ENCODE measurements around the gene ZNF570. TPM values are rescaled to one million over a fixed set of nuclear protein-coding genes. Genes with fewer than 3 reads are reported as not detected.

ZNF570 gene
- total RNA-seq, 1 experiment from 2014 or later, result not detected

GRCh38 chr19:37519890-37520289 is 50.7 kb downstream of the ZNF570 start:
- H3K9me3 ChIP-seq, result peaks cover 4% of the 10 kb centered on the region

DNA sequence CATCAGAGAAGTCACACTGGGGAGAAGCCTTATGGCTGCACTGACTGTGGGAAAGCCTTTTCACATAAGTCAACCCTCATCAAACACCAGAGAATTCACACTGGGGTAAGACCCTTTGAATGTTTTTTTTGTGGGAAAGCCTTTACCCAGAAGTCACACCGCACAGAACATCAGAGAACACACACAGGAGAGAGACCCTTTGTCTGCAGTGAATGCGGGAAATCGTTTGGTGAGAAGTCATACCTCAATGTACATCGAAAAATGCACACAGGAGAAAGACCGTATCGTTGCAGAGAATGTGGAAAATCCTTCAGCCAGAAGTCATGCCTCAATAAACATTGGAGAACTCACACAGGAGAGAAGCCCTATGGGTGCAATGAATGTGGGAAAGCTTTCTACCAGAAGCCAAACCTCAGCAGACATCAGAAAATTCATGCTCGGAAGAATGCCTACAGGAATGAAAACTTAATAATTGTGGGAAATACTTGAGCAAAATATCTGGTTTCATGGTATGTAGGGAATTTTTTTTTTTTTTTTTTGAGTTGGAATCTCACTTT is 68.3 kb downstream of the ZNF570 start:
- CTCF ChIA-PET, result no interaction called here
- H3K9me3 ChIP-seq, result peaks cover 44% of the 10 kb centered on the region
- H3K27me3 ChIP-seq (replicated peaks; ENCODE audit: control insufficient read depth, insufficient read depth, low read length), result no peaks in the 10 kb centered on the region
- Mint-ChIP-seq H3K36me3 (ENCODE audit: insufficient read depth, unreplicated experiment) (no peaks in the 10 kb centered on the region), H3K27me3 (ENCODE audit: insufficient read depth, unreplicated experiment) (no peaks in the 10 kb centered on the region), H3K4me1 (ENCODE audit: low read depth, unreplicated experiment) (no peaks in the 10 kb centered on the region), H3K4me3 (ENCODE audit: unreplicated experiment) (no peak overlapping the region), H3K27ac (ENCODE audit: unreplicated experiment) (no peak overlapping the region), H3K9me3 (ENCODE audit: unreplicated experiment) (peaks cover 46% of the 10 kb centered on the region)
- no peak for DNase-seq
- intact Hi-C loops (cut with micrococcal nuclease; ENCODE audit: unreplicated experiment), result no loop called here
- H3K4me3 ChIP-seq (ENCODE audit: low read depth, low read length), result no peak overlapping the region
- POLR2A ChIA-PET, result no interaction called here
- TF ChIP-seq, protein P1, sequence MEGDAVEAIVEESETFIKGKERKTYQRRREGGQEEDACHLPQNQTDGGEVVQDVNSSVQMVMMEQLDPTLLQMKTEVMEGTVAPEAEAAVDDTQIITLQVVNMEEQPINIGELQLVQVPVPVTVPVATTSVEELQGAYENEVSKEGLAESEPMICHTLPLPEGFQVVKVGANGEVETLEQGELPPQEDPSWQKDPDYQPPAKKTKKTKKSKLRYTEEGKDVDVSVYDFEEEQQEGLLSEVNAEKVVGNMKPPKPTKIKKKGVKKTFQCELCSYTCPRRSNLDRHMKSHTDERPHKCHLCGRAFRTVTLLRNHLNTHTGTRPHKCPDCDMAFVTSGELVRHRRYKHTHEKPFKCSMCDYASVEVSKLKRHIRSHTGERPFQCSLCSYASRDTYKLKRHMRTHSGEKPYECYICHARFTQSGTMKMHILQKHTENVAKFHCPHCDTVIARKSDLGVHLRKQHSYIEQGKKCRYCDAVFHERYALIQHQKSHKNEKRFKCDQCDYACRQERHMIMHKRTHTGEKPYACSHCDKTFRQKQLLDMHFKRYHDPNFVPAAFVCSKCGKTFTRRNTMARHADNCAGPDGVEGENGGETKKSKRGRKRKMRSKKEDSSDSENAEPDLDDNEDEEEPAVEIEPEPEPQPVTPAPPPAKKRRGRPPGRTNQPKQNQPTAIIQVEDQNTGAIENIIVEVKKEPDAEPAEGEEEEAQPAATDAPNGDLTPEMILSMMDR (IDR thresholded peaks at IDR 0.05; ENCODE audit: insufficient read depth in 1 of 2, low read depth in 1 of 2, low read length in 1 of 2, severe bottlenecking in 1 of 2, unreplicated experiment in 1 of 2), result no peak
- H3K36me3 ChIP-seq (ENCODE audit: control insufficient read depth, insufficient read depth, low read length), result no peaks in the 10 kb centered on the region
- no peaks in the 10 kb centered on the region for H3K4me1 ChIP-seq
- no TSS peak for BruUV-seq (replicated peaks)

More at GRCh38 chr19:37519890-37520289, 50.7 kb downstream of the ZNF570 start:
- ChIA-PET CTCF (no interaction called here), POLR2A (no interaction called here)
- Mint-ChIP-seq H3K36me3 (ENCODE audit: insufficient read depth, unreplicated experiment) (peaks cover 4% of the 10 kb centered on the region), H3K27me3 (ENCODE audit: insufficient read depth, unreplicated experiment) (no peaks in the 10 kb centered on the region), H3K4me3 (ENCODE audit: unreplicated experiment) (no peak overlapping the region), H3K9me3 (ENCODE audit: unreplicated experiment) (peaks cover 32% of the 10 kb centered on the region), H3K27ac (ENCODE audit: unreplicated experiment) (no peak overlapping the region), H3K4me1 (ENCODE audit: low read depth, unreplicated experiment) (no peaks in the 10 kb centered on the region)
- Histone ChIP-seq H3K4me3 (ENCODE audit: low read depth, low read length) (no peak overlapping the region), H3K4me1 (no peaks in the 10 kb centered on the region), H3K36me3 (ENCODE audit: control insufficient read depth, insufficient read depth, low read length) (no peaks in the 10 kb centered on the region), H3K27me3 (replicated peaks; ENCODE audit: control insufficient read depth, insufficient read depth, low read length) (no peaks in the 10 kb centered on the region)
- BruUV-seq (replicated peaks), result no TSS peak
- intact Hi-C loops (cut with micrococcal nuclease; ENCODE audit: unreplicated experiment), result no loop called here
- TF ChIP-seq, protein P1 (IDR thresholded peaks at IDR 0.05; ENCODE audit: insufficient read depth in 1 of 2, low read depth in 1 of 2, low read length in 1 of 2, severe bottlenecking in 1 of 2, unreplicated experiment in 1 of 2), result no peak
- no peak for DNase-seq

Other genes starting within 250 kb of the ZNF570 start
- gene ZNF527, start 98.3 kb upstream of the ZNF570 start, total RNA-seq (2022), result 0.88 and 0.97 TPM in 2 replicates
- not detected in 2 replicates for gene ZNF569, start 1.9 kb upstream of the ZNF570 start, total RNA-seq (2022)
- not detected in 2 replicates for gene ZNF793, start 37.6 kb downstream of the ZNF570 start, total RNA-seq (2022)
- 1.4 and 3.6 TPM in 2 replicates for gene ZNF571, start 125.4 kb downstream of the ZNF570 start, total RNA-seq (2022)
- 0.36 TPM in 1 of 2 replicates, not detected in the other for gene ZNF540, start 125.5 kb downstream of the ZNF570 start, total RNA-seq (2022)
- gene ZFP30, start 186.1 kb downstream of the ZNF570 start, total RNA-seq (2022), result 12.9 and 15.5 TPM in 2 replicates

Data from Caco-2 (cell line).